Liver (tissue), 9 donors: ENCODE measurements around the gene RAD51B. TPM values are rescaled to one million over a fixed set of nuclear protein-coding genes. Genes with fewer than 3 reads are reported as not detected.

Experiments used
- DNase-seq: peaks from one replicate; pipeline ENCODE4 v3.0.0-alpha.2; 2017; ENCODE audit warnings: low spot score
- H3K27ac ChIP-seq, 2 donors: one replicate each; pipeline ENCODE4 v1.7.0; 2013; ENCODE audit warnings: inconsistent platforms in 2 of 2, low read length in 2 of 2, control low read depth in 1 of 2, low read depth in 1 of 2, mild to moderate bottlenecking in 1 of 2
- H3K27me3 ChIP-seq, 4 donors: one replicate each; pipeline versions ENCODE4 v1.6.1 to v1.7.0; 2013; ENCODE audit warnings: low read length in 3 of 4, inconsistent platforms in 1 of 4, mild to moderate bottlenecking in 1 of 4, moderate library complexity in 1 of 4; ENCODE audit not compliant: control insufficient read depth in 4 of 4, insufficient read depth in 4 of 4
- H3K36me3 ChIP-seq, 4 donors: one replicate each; pipeline versions ENCODE4 v1.6.1 to v1.7.0; 2013; ENCODE audit warnings: low read length in 3 of 4, mild to moderate bottlenecking in 3 of 4, low read depth in 1 of 4, moderate library complexity in 1 of 4; ENCODE audit not compliant: control insufficient read depth in 4 of 4, insufficient read depth in 3 of 4
- H3K4me1 ChIP-seq, 4 donors: one replicate each; pipeline versions ENCODE4 v1.6.1 to v1.7.0; 2013; ENCODE audit warnings: low read length in 3 of 4, mild to moderate bottlenecking in 3 of 4, moderate library complexity in 1 of 4; ENCODE audit not compliant: control insufficient read depth in 4 of 4, insufficient read depth in 4 of 4
- H3K4me3 ChIP-seq, 3 donors: one replicate each; pipeline versions ENCODE4 v1.6.1 to v1.7.0; 2013; ENCODE audit warnings: low read length in 3 of 3, control low read depth in 1 of 3, low read depth in 1 of 3, mild to moderate bottlenecking in 1 of 3
- H3K9ac ChIP-seq, 2 donors: one replicate each; pipeline ENCODE4 v1.7.0; 2013; ENCODE audit warnings: low read length in 2 of 2, mild to moderate bottlenecking in 2 of 2, moderate library complexity in 2 of 2, control low read depth in 1 of 2, low read depth in 1 of 2
- H3K9me3 ChIP-seq, 4 donors: one replicate each; pipeline versions ENCODE4 v1.6.1 to v1.7.0; 2013; ENCODE audit warnings: low read length in 3 of 4; ENCODE audit not compliant: control insufficient read depth in 4 of 4
- ATF3 ChIP-seq: IDR thresholded peaks from 2 replicates; pipeline ENCODE4 v1.6.1; 2016; ENCODE audit warnings: antibody characterized with exemption
- EGR1 ChIP-seq, 2 donors: IDR thresholded peaks; 2 replicates each; pipeline ENCODE4 v1.6.1; 2016 to 2018; ENCODE audit warnings: antibody characterized with exemption in 2 of 2, low read depth in 2 of 2
- FOXA1 ChIP-seq: IDR thresholded peaks from 2 replicates; pipeline ENCODE4 v1.6.1; 2016; ENCODE audit warnings: antibody characterized with exemption
- FOXA2 ChIP-seq: IDR thresholded peaks from 2 replicates; pipeline ENCODE4 v1.6.1; 2016; ENCODE audit warnings: antibody characterized with exemption
- GABPA ChIP-seq, 2 donors: IDR thresholded peaks in 1 of 2; conservative IDR thresholded peaks in 1 of 2; 2 replicates each; pipeline ENCODE4 v1.6.1; 2016; ENCODE audit warnings: antibody characterized with exemption in 2 of 2, mild to moderate bottlenecking in 1 of 2, moderate library complexity in 1 of 2
- HNF4A ChIP-seq, 2 donors: conservative IDR thresholded peaks; 2 replicates each; pipeline ENCODE4 v1.6.1; 2016; ENCODE audit warnings: antibody characterized with exemption in 2 of 2, mild to moderate bottlenecking in 2 of 2
- HNF4G ChIP-seq: IDR thresholded peaks from 2 replicates; pipeline ENCODE4 v1.6.1; 2016; ENCODE audit warnings: antibody characterized with exemption
- JUND ChIP-seq, 2 donors: IDR thresholded peaks; 2 replicates each; pipeline ENCODE4 v1.6.1; 2016; ENCODE audit warnings: antibody characterized with exemption in 2 of 2
- NR2F2 ChIP-seq: IDR thresholded peaks from 2 replicates; pipeline ENCODE4 v1.6.1; 2016; ENCODE audit warnings: antibody characterized with exemption
- RAD21 ChIP-seq, 2 donors: IDR thresholded peaks; 2 replicates each; pipeline ENCODE4 v1.6.1; 2016; ENCODE audit warnings: antibody characterized with exemption in 2 of 2, mild to moderate bottlenecking in 2 of 2
- RXRA ChIP-seq, 2 donors: IDR thresholded peaks; 2 replicates each; pipeline ENCODE4 v1.6.1; 2017 to 2018; ENCODE audit warnings: antibody characterized with exemption in 2 of 2, mild to moderate bottlenecking in 1 of 2
- SP1 ChIP-seq: IDR thresholded peaks from 2 replicates; pipeline ENCODE4 v1.6.1; 2018; ENCODE audit warnings: antibody characterized with exemption, mild to moderate bottlenecking
- ZBTB33 ChIP-seq: IDR thresholded peaks from 2 replicates; pipeline ENCODE4 v1.6.1; 2016; ENCODE audit warnings: antibody characterized with exemption
- WGBS: extraction: QIAGEN DNeasy Blood & Tissue Kit; methylation state at CpG from one replicate; pipeline ENCODE4 v1.1.7; 2013; 5-methylcytosine and 5-hydroxymethylcytosine counted together
- polyA plus RNA-seq, 2 donors: library from polyadenylated mRNA; stranded (reverse) in 1 of 2; unstranded in 1 of 2; fragments of 200-250 nt in 1 of 2; fragments of >200 nt in 1 of 2; fragmentation: Nextera tagmentation in 1 of 2; extraction: Ambion mirVana in 1 of 2; gene quantifications; one replicate each; pipeline versions ENCODE4 v1.2.1 to v1.2.3, GENCODE V29; 2013 to 2015
- total RNA-seq, 2 donors: library from RNA; depleted of rRNA; stranded (reverse); fragments of >200 nt; gene quantifications; one replicate each; pipeline ENCODE4 v1.2.3, GENCODE V29; 2014
- TF ChIP-seq, protein P1 (sequence below): fragments of 150-350 bp; IDR thresholded peaks from 2 replicates; pipeline ENCODE4 v1.5.1; 2017; ENCODE audit warnings: improper control_type of control experiment, low read depth, low read length; ENCODE audit not compliant: missing input control
- TF ChIP-seq, protein P2 (sequence below): IDR thresholded peaks from 2 replicates; pipeline ENCODE4 v1.6.1; 2016; ENCODE audit warnings: antibody characterized with exemption
- donor health status: healthy.
- donor health status: healthy.
- donor health status: healthy.
- donor health status: healthy.
- donor health status: healthy.

The RAD51B gene
- total and polyA plus RNA-seq, 4 donors: 0.81 to 12.9 (median 2.4) TPM

DNA sequence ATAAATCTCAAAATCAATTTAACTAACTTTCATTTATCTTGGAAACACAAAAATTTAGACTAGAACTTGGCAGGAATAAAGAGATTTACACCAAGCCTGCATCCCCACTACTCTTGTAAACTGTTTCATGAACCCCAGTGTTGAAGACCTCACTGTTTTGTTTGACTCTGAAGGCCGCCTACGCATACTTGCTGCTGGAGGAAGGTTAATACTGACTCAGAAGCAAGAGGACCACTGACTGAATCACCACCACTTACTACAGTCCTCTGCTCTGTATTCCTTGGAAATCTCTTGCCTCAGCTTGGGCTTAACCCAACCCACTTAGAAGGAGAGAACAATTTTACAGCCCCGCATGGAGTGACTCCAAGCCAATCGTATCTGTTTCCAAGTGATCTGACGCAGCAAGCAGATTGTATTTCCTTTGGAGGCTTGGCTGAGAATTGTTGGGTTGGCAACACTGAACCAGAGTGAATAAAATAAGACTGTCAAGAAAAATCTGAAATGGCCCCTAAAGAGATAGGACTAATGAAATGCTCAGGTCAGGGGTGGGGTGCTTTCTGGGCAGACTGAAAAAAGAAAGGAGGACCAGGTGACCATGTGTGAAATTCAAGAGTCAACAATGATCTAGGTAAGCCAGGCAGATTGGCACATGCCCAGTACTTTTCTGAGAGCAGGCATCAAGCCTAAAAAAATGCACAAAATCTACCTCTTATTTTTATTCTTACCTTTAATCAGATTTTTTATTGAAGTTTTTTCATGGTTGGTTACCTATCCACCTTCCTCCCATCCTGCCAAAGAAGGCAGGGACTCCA lies 724.7 kb downstream of the RAD51B start:
- Histone ChIP-seq H3K36me3 (no peaks in the 10 kb centered on the region), H3K4me3 (no peak overlapping the region), H3K27ac (peak overlapping the region; percentile 3 to 33), H3K4me1 (peaks cover 2 to 15% (median 5%) of the 10 kb centered on the region in 4 donors), H3K9ac (no peak overlapping the region), H3K9me3 (no peaks in the 10 kb centered on the region), H3K27me3 (no peaks in the 10 kb centered on the region)
- no peak for TF ChIP-seq NR2F2
- TF ChIP-seq JUND (IDR thresholded peaks at IDR 0.05): peak in 1 of 2 donors; percentile 7
- TF ChIP-seq FOXA2: no peak
- peak; percentile 25 for TF ChIP-seq FOXA1
- no peak for TF ChIP-seq RXRA (IDR thresholded peaks at IDR 0.05)
- TF ChIP-seq HNF4A (conservative IDR thresholded peaks at IDR 0.05): peak in 1 of 2 donors; percentile 15
- no peak for TF ChIP-seq GABPA (IDR thresholded peaks at IDR 0.05 in 1 of 2, conservative IDR thresholded peaks at IDR 0.05 in 1 of 2)
- peak; percentile 7 for TF ChIP-seq SP1
- TF ChIP-seq, protein P1, sequence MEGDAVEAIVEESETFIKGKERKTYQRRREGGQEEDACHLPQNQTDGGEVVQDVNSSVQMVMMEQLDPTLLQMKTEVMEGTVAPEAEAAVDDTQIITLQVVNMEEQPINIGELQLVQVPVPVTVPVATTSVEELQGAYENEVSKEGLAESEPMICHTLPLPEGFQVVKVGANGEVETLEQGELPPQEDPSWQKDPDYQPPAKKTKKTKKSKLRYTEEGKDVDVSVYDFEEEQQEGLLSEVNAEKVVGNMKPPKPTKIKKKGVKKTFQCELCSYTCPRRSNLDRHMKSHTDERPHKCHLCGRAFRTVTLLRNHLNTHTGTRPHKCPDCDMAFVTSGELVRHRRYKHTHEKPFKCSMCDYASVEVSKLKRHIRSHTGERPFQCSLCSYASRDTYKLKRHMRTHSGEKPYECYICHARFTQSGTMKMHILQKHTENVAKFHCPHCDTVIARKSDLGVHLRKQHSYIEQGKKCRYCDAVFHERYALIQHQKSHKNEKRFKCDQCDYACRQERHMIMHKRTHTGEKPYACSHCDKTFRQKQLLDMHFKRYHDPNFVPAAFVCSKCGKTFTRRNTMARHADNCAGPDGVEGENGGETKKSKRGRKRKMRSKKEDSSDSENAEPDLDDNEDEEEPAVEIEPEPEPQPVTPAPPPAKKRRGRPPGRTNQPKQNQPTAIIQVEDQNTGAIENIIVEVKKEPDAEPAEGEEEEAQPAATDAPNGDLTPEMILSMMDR: no peak
- TF ChIP-seq EGR1 (IDR thresholded peaks at IDR 0.05; ENCODE audit: low read depth in 2 of 2): no peak
- TF ChIP-seq, protein P2, sequence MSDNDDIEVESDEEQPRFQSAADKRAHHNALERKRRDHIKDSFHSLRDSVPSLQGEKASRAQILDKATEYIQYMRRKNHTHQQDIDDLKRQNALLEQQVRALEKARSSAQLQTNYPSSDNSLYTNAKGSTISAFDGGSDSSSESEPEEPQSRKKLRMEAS: peak; percentile 17
- TF ChIP-seq ATF3: no peak
- TF ChIP-seq ZBTB33: no peak
- peak; percentile 19 to 25 for TF ChIP-seq RAD21 (IDR thresholded peaks at IDR 0.05)
- 69% methylated on average over 5 of the region's 5 CpGs for WGBS
- DNase-seq: no peak

DNA sequence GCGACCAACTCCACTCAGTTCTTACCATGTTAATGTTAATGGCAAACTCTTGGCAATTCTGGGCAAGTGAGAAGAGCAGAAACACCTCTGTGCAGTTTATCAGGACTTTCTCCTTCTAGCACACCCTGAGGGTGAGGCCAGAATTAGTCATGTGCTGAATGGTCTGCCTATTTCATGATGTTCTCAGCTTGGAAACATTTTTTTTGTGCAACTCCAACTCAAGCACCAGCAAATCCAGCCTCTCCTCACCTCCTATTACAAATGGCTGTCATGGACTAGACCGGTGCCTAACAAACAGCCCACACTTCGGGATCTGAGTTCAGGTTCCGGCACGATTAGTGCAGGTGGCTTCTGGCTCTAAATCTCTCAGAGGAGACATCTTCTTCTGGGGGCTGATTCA lies 727.3 kb downstream of the RAD51B start:
- 96% methylated on average over 5 of the region's 5 CpGs for WGBS
- Histone ChIP-seq H3K36me3 (no peaks in the 10 kb centered on the region), H3K27me3 (no peaks in the 10 kb centered on the region), H3K9me3 (no peaks in the 10 kb centered on the region), H3K9ac (no peak overlapping the region), H3K4me3 (no peak overlapping the region), H3K27ac (peak overlapping the region in 1 of 2 donors; percentile 52), H3K4me1 (peaks cover 2 to 15% (median 5%) of the 10 kb centered on the region in 4 donors)
- no peak for TF ChIP-seq RXRA (IDR thresholded peaks at IDR 0.05)
- no peak for TF ChIP-seq ZBTB33
- no peak for TF ChIP-seq EGR1 (IDR thresholded peaks at IDR 0.05; ENCODE audit: low read depth in 2 of 2)
- TF ChIP-seq GABPA (IDR thresholded peaks at IDR 0.05 in 1 of 2, conservative IDR thresholded peaks at IDR 0.05 in 1 of 2): no peak
- no peak for TF ChIP-seq FOXA1
- TF ChIP-seq RAD21 (IDR thresholded peaks at IDR 0.05): no peak
- TF ChIP-seq HNF4G: no peak
- TF ChIP-seq, protein P2: no peak
- no peak for DNase-seq
